Activated T-helper 1 cell treated with Interleukin-2 at 50 U/mL for 16 hours (primary cell): ENCODE data around the gene BCL6.

Experiments used
- DNase-seq: peaks from one replicate; pipeline ENCODE4 v3.0.0-alpha.2; 2020; ENCODE audit warnings: low read depth

The BCL6 gene

DNA sequence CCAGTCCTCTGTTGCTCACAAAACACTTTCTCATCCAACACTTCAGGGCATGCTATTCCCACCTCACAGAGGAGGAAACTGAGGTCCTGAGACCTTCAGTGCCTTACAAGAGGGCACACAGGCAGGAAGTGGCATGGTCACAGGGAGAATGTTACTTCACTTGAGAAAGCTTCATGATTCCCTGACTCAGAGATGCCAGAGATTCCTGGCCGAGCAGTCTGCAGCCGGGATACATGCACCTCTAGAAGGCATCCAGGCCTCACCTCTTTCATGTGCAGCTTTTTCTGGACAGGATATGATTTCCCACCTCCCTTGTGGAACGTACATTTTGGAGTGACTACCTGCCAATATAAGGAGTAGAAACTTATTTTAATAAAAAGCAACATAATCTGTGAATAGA lies 72.3 kb downstream of the BCL6 start:
- no peak for DNase-seq
